HG02678 (cell line): Measurements from ENCODE around the gene ACR.
"Not testable (repeated sequence)": the region's sequence is repeated elsewhere in the genome, so short reads cannot be mapped to it uniquely, and the experiment has no call there.

Source experiments
- ATAC-seq: cut with Tn5 transposase; IDR thresholded peaks from one replicate; pipeline ENCODE4 v1.9.1; 2021; ENCODE audit warnings: mild to moderate bottlenecking, moderate library complexity; ENCODE audit not compliant: unreplicated experiment

Gene ACR

GRCh38 chr22:50730941-50731661 lies 6.9 kb upstream of the ACR start:
- no peak for ATAC-seq

DNA sequence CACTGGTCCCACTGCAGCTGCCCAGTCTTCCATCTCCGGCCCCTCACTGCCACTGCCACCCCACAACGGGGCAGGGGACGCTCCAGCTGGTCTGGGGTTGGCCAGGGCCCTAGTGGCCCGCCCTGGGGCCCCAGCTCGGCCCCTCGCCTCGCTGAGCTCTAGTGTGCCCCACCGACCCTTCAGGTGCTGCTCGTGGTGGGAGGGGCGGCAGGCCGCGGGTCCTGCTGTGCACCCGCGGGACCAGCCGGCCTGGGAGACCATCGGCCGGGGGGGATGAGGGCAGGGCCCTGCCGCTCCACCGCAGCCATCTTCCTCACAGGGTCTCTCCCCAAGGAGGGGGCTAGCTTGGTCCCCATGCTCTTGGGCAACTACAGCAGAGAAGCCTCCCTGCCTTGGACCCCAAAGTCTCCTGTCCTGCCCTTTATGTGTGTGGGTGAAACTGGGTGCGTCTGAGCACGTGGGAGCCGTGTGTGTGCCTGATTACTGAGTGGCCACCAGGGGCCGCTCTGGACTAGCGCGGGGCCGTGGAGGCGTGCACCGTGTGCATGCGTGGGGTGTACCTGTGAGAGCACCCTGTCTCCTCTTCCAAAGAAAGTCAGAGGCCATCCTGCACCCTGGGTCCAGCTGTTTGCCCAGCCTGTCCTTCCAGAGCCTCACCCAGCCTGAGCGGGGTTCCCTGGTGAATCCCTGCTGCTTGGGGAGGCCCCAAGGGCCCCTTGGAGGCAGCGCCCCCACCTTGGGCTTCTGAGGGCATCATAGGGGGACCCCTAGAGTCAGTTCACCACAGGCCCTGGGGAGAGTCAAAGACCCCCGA lies 6.0 kb upstream of the ACR start:
- no peak for ATAC-seq

- ATAC-seq: no peak
Measured at GRCh38 chr22:50732681-50733080, 5.3 kb upstream of the ACR start.

- no peak for ATAC-seq
Measured at GRCh38 chr22:50733521-50734342, 4.3 kb upstream of the ACR start.

- ATAC-seq: no peak
Measured at GRCh38 chr22:50734343-50734771, 3.6 kb upstream of the ACR start.

- no peak for ATAC-seq
Measured at GRCh38 chr22:50734986-50735738, 2.8 kb upstream of the ACR start.

DNA sequence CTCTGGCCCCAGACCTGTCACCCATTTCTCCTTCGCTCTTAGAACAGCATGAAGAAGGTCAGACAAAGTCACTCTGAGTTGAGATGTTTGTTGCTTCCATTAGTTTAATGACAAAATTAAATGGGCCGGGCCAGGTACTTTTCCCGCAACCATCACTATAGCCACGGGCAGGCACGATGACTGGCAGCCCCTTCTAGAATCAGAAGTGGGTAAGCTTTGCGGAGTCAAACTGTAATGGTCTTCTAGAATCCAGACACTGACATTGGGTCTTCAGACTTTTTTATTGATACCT lies 2.3 kb upstream of the ACR start:
- no peak for ATAC-seq

DNA sequence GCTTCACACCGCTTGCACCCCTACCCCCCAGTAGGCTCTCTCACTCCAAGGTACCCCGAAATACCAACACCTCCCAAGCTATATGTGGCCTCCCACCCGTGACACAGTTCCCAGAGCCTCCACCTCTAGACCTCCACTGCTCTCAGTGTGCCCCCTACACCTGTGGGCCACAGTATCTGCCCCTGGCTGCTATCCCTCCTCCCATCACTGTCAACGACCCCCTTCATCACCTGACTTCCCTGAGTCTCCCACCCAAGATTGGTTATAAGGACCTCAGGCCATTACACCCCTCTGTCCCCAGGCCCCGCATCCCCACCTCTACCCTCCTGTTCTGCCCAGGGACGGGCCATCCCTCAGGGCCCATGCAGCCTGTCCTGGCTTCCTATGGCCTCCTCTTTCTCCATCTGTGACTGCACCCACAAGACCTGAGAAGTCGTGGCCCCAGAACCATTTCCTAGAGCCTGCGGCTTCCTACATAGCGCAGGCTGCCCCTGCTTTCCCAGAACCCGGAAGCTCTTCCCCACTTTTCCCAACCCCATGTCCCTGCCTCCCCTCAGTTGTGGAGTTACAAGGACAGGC lies 734 bp downstream of the ACR start:
- no peak for ATAC-seq

- no peak for ATAC-seq
Measured at GRCh38 chr22:50739279-50739691, 1.3 kb downstream of the ACR start.

DNA sequence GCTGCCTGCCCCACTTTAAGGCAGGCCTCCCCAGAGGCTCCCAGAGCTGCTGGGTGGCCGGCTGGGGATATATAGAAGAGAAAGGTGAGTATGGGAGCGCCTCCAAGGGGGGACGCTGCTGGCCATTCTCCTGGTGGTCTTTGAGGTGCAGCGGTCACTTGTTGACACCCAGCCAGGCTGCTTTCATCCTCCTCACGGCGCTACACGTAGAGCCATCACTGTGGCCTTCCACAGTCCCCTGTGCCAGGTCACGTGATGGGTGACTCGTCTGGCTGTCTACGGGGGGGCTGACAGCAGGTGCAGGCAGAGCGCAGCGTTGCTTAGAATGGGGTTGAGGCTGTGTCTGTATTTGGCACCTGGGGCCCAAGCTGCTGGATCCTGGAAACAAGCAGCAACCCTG lies 1.9 kb downstream of the ACR start:
- no peak for ATAC-seq

- not testable (repeated sequence) for ATAC-seq
Measured at GRCh38 chr22:50740714-50741113, 2.7 kb downstream of the ACR start.

- ATAC-seq: not testable (repeated sequence)
Measured at GRCh38 chr22:50744424-50744823, 6.4 kb downstream of the ACR start.

- not testable (repeated sequence) for ATAC-seq
Measured at GRCh38 chr22:50747521-50747920, 9.5 kb downstream of the ACR start.

- not testable (repeated sequence) for ATAC-seq
Measured at GRCh38 chr22:50748630-50749029, 10.6 kb downstream of the ACR start.

DNA sequence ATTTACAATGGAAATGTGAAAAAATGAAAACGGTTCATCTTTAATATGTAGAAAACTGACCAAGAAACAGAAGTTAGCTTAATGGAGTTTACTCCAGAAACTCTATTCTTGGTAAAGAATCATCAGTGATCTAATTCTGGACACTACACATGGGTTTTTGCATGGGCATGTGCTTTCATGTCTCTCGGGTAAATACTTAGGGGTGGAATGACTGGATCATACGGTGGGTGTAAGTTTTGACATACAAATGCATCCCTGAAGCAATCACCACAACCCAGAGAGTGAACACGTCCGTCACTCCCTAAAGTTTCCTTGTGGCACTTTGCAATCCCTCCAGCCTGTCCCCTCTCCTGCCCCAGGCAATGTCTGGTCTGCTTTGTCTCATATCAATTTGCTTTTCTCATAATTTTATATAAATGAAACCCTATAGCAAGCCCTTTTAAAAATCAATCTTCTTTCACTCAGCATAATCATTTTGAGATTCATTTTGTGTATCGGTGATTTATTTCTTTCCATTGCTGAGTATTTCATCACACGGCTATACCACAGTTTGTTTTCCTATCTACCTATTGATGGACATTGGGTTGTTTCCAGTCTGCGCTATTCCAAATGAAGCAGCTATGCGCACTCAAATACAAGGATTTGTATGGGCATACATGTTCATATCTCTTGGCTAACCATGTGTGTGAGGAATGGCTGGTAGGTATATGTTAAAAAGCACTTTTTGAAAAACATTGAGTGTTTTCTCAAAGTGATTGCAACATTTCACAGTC lies 11.5 kb downstream of the ACR start:
- ATAC-seq: not testable (repeated sequence)

DNA sequence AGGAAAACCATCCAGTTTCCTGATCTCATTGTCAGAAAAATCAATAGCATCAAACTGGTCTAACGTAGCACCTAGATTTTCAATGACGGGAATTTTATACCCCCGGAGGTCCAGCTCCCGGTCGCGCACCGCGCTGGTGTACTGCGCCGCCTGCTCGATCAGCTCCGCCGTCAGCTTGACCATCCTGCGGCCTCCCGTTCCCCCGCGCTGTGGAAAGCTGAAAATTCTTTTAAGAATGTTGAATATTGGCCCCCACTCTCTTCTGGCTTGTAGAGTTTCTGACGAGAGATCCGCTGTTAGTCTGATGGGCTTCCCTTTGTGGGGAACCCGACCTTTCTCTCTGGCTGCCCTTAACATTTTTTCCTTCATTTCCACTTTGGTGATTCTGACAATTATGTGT lies 17.2 kb downstream of the ACR start:
- not testable (repeated sequence) for ATAC-seq

DNA sequence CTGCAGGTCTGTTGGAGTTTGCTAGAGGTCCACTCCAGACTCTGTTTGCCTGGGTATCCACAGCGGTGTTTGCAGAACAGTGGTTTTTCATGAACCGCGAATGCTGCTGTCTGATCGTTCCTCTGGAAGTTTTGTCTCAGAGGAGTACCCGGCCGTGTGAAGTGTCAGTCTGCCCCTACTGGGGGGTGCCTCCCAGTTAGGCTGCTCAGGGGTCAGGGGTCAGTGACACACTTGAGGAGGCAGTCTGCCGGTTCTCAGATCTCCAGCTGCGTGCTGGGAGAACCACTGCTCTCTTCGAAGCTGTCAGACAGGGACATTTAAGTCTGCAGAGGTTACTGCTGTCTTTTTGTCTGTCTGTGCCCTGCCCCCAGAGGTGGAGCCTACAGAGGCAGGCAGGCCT lies 18.4 kb downstream of the ACR start:
- not testable (repeated sequence) for ATAC-seq

DNA sequence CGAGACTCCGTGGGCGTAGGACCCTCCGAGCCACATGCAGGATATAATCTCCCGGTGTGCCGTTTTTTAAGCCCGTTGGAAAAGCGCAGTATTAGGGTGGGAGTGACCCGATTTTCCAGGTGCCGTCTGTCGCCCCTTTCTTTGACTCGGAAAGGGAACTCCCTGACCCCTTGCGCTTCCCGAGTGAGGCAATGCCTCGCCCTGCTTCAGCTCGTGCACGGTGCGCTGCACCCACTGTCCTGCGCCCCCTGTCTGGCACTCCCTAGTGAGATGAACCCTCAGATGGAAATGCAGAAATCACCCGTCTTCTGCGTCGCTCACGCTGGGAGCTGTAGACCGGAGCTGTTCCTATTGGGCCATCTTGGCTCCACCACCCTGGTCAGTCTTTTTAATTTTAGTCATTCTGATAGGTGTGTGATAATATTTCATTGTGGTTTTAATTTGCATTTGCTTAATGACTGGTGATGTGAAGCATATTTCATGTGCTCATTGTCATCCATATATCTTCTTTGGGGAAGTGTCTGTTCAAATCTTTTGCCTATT lies 19.0 kb downstream of the ACR start:
- ATAC-seq: not testable (repeated sequence)

GRCh38 chr22:50759597-50760341 lies 21.8 kb downstream of the ACR start:
- not testable (repeated sequence) for ATAC-seq
